Neural progenitor cell (in vitro differentiated cells): ENCODE data around the gene SYT6. TPM values are rescaled to one million over a fixed set of nuclear protein-coding genes. Genes with fewer than 3 reads are reported as not detected.

Experiments used
- DNase-seq: peaks from one replicate; pipeline ENCODE4 v3.0.0-alpha.2; 2016; ENCODE audit warnings: low spot score
- H2AFZ ChIP-seq: fragments of 200-600 bp; sonication (generic); replicated peaks from 2 replicates; pipeline ENCODE4 v1.6.1; 2016; ENCODE audit warnings: antibody characterized with exemption
- H3F3A ChIP-seq: fragments of 200-600 bp; sonication (generic); 2 replicates; pipeline ENCODE4 v1.6.1; 2016; ENCODE audit warnings: antibody characterized with exemption, low read depth
- H3K27ac ChIP-seq: fragments of 200-600 bp; sonication (generic); 2 replicates; pipeline ENCODE4 v1.5.1; 2016; ENCODE audit warnings: mild to moderate bottlenecking
- H3K27me3 ChIP-seq: fragments of 200-600 bp; sonication (generic); 2 replicates; pipeline ENCODE4 v1.6.1; 2016; ENCODE audit warnings: mild to moderate bottlenecking, moderate library complexity
- H3K36me3 ChIP-seq: fragments of 200-600 bp; sonication (generic); 2 replicates; pipeline ENCODE4 v1.5.1; 2016
- H3K4me1 ChIP-seq: fragments of 200-600 bp; sonication (generic); 2 replicates; pipeline ENCODE4 v1.6.1; 2016; ENCODE audit warnings: mixed run types
- H3K4me2 ChIP-seq: fragments of 200-600 bp; sonication (generic); 2 replicates; pipeline ENCODE4 v1.6.1; 2016
- H3K4me3 ChIP-seq: fragments of 200-600 bp; sonication (generic); 2 replicates; pipeline ENCODE4 v1.5.1; 2016
- H3K79me2 ChIP-seq: fragments of 200-600 bp; sonication (generic); 2 replicates; pipeline ENCODE4 v1.6.1; 2016; ENCODE audit warnings: low read depth
- H3K9ac ChIP-seq: fragments of 200-600 bp; sonication (generic); 2 replicates; pipeline ENCODE4 v1.6.1; 2016
- H3K9me3 ChIP-seq: fragments of 200-600 bp; sonication (generic); 2 replicates; pipeline ENCODE4 v1.5.1; 2016; ENCODE audit warnings: low read depth
- H4K20me1 ChIP-seq: fragments of 200-600 bp; sonication (generic); 2 replicates; pipeline ENCODE4 v1.6.1; 2016; ENCODE audit warnings: low read depth
- H3K27ac Mint-ChIP-seq: 3 replicates; pipeline ENCODE4 v1.8.0; 2021; ENCODE audit warnings: mixed read lengths
- H3K27me3 Mint-ChIP-seq: 2 replicates; pipeline ENCODE4 v1.8.0; 2022; ENCODE audit warnings: low read depth, mild to moderate bottlenecking, inconsistent platforms, moderate library complexity, mixed read lengths; ENCODE audit not compliant: insufficient read depth
- H3K36me3 Mint-ChIP-seq: 3 replicates; pipeline ENCODE4 v1.8.0; 2021; ENCODE audit warnings: mixed read lengths
- H3K4me1 Mint-ChIP-seq: 3 replicates; pipeline ENCODE4 v1.8.0; 2021; ENCODE audit warnings: mixed read lengths
- H3K4me3 Mint-ChIP-seq: 3 replicates; pipeline ENCODE4 v1.8.0; 2021; ENCODE audit warnings: mild to moderate bottlenecking, moderate library complexity, mixed read lengths
- H3K9me3 Mint-ChIP-seq: 3 replicates; pipeline ENCODE4 v1.8.0; 2020; ENCODE audit warnings: mixed read lengths
- EZH2 ChIP-seq: fragments of 200-600 bp; sonication (generic); IDR thresholded peaks from 2 replicates; pipeline ENCODE4 v1.6.1; 2017; ENCODE audit warnings: antibody characterized with exemption, mild to moderate bottlenecking, moderate library complexity
- EZH2phosphoT487 ChIP-seq: fragments of 200-600 bp; sonication (generic); IDR thresholded peaks from 2 replicates; pipeline ENCODE4 v1.6.1; 2017; ENCODE audit warnings: antibody characterized with exemption
- total RNA-seq: library from RNA; depleted of rRNA; stranded (reverse); fragments of >200 nt; gene quantifications from 2 replicates; pipeline ENCODE4 v1.2.3, GENCODE V29; 2015; ENCODE audit warnings: low replicate concordance
- TF ChIP-seq, protein P1 (sequence below): fragments of 200-600 bp; sonication (generic); IDR thresholded peaks from 2 replicates; pipeline ENCODE4 v1.5.1; 2017; ENCODE audit warnings: antibody characterized with exemption, mild to moderate bottlenecking

The SYT6 gene
- total RNA-seq, 1 donor from 2014 or later, result 8.1 TPM

GRCh38 chr1:114087495-114087894 is 66.2 kb downstream of the SYT6 start:
- peaks cover 23% of the 10 kb centered on the region for H3K4me1 ChIP-seq
- no peak overlapping the region for H2AFZ ChIP-seq
- H3K27ac ChIP-seq, result no peak overlapping the region
- Mint-ChIP-seq H3K27me3 (peaks cover 9% of the 10 kb centered on the region), H3K27ac (no peak overlapping the region), H3K4me3 (no peak overlapping the region), H3K36me3 (peaks cover 6% of the 10 kb centered on the region), H3K4me1 (peaks cover 16% of the 10 kb centered on the region), H3K9me3 (peaks cover 3% of the 10 kb centered on the region)
- peaks cover 23% of the 10 kb centered on the region for H3F3A ChIP-seq
- H4K20me1 ChIP-seq, result no peaks in the 10 kb centered on the region
- TF ChIP-seq, protein P1, sequence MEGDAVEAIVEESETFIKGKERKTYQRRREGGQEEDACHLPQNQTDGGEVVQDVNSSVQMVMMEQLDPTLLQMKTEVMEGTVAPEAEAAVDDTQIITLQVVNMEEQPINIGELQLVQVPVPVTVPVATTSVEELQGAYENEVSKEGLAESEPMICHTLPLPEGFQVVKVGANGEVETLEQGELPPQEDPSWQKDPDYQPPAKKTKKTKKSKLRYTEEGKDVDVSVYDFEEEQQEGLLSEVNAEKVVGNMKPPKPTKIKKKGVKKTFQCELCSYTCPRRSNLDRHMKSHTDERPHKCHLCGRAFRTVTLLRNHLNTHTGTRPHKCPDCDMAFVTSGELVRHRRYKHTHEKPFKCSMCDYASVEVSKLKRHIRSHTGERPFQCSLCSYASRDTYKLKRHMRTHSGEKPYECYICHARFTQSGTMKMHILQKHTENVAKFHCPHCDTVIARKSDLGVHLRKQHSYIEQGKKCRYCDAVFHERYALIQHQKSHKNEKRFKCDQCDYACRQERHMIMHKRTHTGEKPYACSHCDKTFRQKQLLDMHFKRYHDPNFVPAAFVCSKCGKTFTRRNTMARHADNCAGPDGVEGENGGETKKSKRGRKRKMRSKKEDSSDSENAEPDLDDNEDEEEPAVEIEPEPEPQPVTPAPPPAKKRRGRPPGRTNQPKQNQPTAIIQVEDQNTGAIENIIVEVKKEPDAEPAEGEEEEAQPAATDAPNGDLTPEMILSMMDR, result no peak
- no peak for TF ChIP-seq EZH2phosphoT487
- no peak for TF ChIP-seq EZH2
- no peaks in the 10 kb centered on the region for H3K9me3 ChIP-seq
- no peaks in the 10 kb centered on the region for H3K36me3 ChIP-seq
- no peaks in the 10 kb centered on the region for H3K27me3 ChIP-seq
- no peak overlapping the region for H3K4me3 ChIP-seq
- H3K4me2 ChIP-seq, result no peak overlapping the region
- DNase-seq, result no peak
- H3K9ac ChIP-seq, result no peak overlapping the region
- no peaks in the 10 kb centered on the region for H3K79me2 ChIP-seq

GRCh38 chr1:114086601-114087368 is 66.9 kb downstream of the SYT6 start:
- Mint-ChIP-seq H3K36me3 (peaks cover 4% of the 10 kb centered on the region), H3K27ac (no peak overlapping the region), H3K27me3 (peaks cover 8% of the 10 kb centered on the region), H3K4me1 (peaks cover 17% of the 10 kb centered on the region), H3K9me3 (peaks cover 3% of the 10 kb centered on the region), H3K4me3 (no peak overlapping the region)
- Histone ChIP-seq H3K27ac (no peak overlapping the region), H4K20me1 (no peaks in the 10 kb centered on the region), H3K4me2 (no peak overlapping the region), H3K36me3 (no peaks in the 10 kb centered on the region), H3F3A (peaks cover 21% of the 10 kb centered on the region), H3K27me3 (no peaks in the 10 kb centered on the region), H2AFZ (no peak overlapping the region), H3K4me1 (peaks cover 30% of the 10 kb centered on the region), H3K9ac (no peak overlapping the region), H3K4me3 (no peak overlapping the region), H3K9me3 (no peaks in the 10 kb centered on the region), H3K79me2 (no peaks in the 10 kb centered on the region)
- TF ChIP-seq EZH2, result no peak
- no peak for TF ChIP-seq EZH2phosphoT487
- TF ChIP-seq, protein P1, result no peak
- no peak for DNase-seq

GRCh38 chr1:114082867-114083585 is 70.6 kb downstream of the SYT6 start:
- H2AFZ ChIP-seq, result no peak overlapping the region
- H4K20me1 ChIP-seq, result no peaks in the 10 kb centered on the region
- H3K9me3 ChIP-seq, result no peaks in the 10 kb centered on the region
- Mint-ChIP-seq H3K9me3 (peaks cover 3% of the 10 kb centered on the region), H3K4me3 (no peak overlapping the region), H3K27me3 (peaks cover 7% of the 10 kb centered on the region), H3K36me3 (peaks cover 2% of the 10 kb centered on the region), H3K27ac (no peak overlapping the region), H3K4me1 (peaks cover 29% of the 10 kb centered on the region)
- H3K36me3 ChIP-seq, result no peaks in the 10 kb centered on the region
- DNase-seq, result no peak
- no peak overlapping the region for H3K27ac ChIP-seq
- H3F3A ChIP-seq, result peaks cover 24% of the 10 kb centered on the region
- H3K4me2 ChIP-seq, result no peak overlapping the region
- H3K4me3 ChIP-seq, result no peak overlapping the region
- H3K4me1 ChIP-seq, result peaks cover 38% of the 10 kb centered on the region
- H3K9ac ChIP-seq, result no peak overlapping the region
- H3K79me2 ChIP-seq, result no peaks in the 10 kb centered on the region
- TF ChIP-seq, protein P1, result no peak
- TF ChIP-seq EZH2 (no peak), EZH2phosphoT487 (no peak)
- H3K27me3 ChIP-seq, result no peaks in the 10 kb centered on the region
